ENCODE data around the gene MYL12B.

MYL12B gene

GRCh38 chr18:3279201-3280185 is 17.6 kb downstream of the MYL12B start:
- no peak for TF ChIP-seq CTCF (conservative IDR thresholded peaks at IDR 0.05; ENCODE audit: low read depth)
- DNase-seq (ENCODE audit: low spot score): no peak
- ChIA-PET CTCF (interaction anchor here (0.6 to 1.0 kb wide), 3 partner anchors 386 to 389 kb away, joined by 3 to 5 read pairs (median 4); no protein-coding TSS in a partner anchor), POLR2A (ENCODE audit: low non-redundant PET) (interaction anchor here (0.5 kb wide), 1 partner anchor 316 kb away, joined by 3 read pairs; no protein-coding TSS in a partner anchor)
- H3K27ac ChIP-seq: peak overlapping the region; percentile 47

GRCh38 chr18:3281456-3282400 is 19.8 kb downstream of the MYL12B start:
- DNase-seq (ENCODE audit: low spot score): peak; percentile 70
- TF ChIP-seq CTCF (conservative IDR thresholded peaks at IDR 0.05; ENCODE audit: low read depth): peak; percentile 56
- ChIA-PET POLR2A (ENCODE audit: low non-redundant PET) (interaction anchor here (0.8 to 1.0 kb wide), 2 partner anchors 171 to 384 kb away, joined by 3 to 4 read pairs; no protein-coding TSS in a partner anchor), CTCF (interaction anchor here (0.6 to 2.6 kb wide), 10 partner anchors 26 to 489 kb away, joined by 3 to 18 read pairs (median 3); no protein-coding TSS in a partner anchor)
- no peak overlapping the region for H3K27ac ChIP-seq

GRCh38 chr18:3283253-3283863 is 21.4 kb downstream of the MYL12B start:
- ChIA-PET CTCF (interaction anchor here (0.5 to 2.6 kb wide), 4 partner anchors 165 to 712 kb away, joined by 3 to 18 read pairs (median 6); no protein-coding TSS in a partner anchor), POLR2A (ENCODE audit: low non-redundant PET) (no interaction called here)
- DNase-seq (ENCODE audit: low spot score): no peak
- TF ChIP-seq CTCF (conservative IDR thresholded peaks at IDR 0.05; ENCODE audit: low read depth): no peak
- H3K27ac ChIP-seq: no peak overlapping the region

- POLR2A ChIA-PET (ENCODE audit: low non-redundant PET): no interaction called here
- H3K27ac ChIP-seq: no peak overlapping the region
- CTCF ChIA-PET: interaction anchor here (1.3 kb wide), 1 partner anchor 302 kb away, joined by 3 read pairs; no protein-coding TSS in a partner anchor
- no peak for TF ChIP-seq CTCF (conservative IDR thresholded peaks at IDR 0.05; ENCODE audit: low read depth)
- DNase-seq (ENCODE audit: low spot score): no peak
These were observed 22.0 kb downstream of the MYL12B start for GRCh38 chr18:3283908-3284307.

- ChIA-PET CTCF (no interaction called here), POLR2A (ENCODE audit: low non-redundant PET) (no interaction called here)
- no peak for DNase-seq (ENCODE audit: low spot score)
- 0 out of 2 replicates have a peak overlapping the region, but pooled peaks have one; percentile 8 for H3K27ac ChIP-seq
- TF ChIP-seq CTCF (conservative IDR thresholded peaks at IDR 0.05; ENCODE audit: low read depth): no peak
These were observed 22.6 kb downstream of the MYL12B start for GRCh38 chr18:3284501-3284900.

Data from RWPE1 (cell line).